GM12872 (cell line): Measurements from ENCODE around the gene MYO3B.

Source experiments
- CTCF ChIP-seq: IDR thresholded peaks from 3 replicates; pipeline ENCODE4 v1.5.1; 2011; ENCODE audit warnings: low read depth, mild to moderate bottlenecking, low read length, moderate library complexity; ENCODE audit not compliant: insufficient read depth

Gene MYO3B

GRCh38 chr2:170463206-170463537 is 285.2 kb downstream of the MYO3B start:
- no peak for TF ChIP-seq CTCF

GRCh38 chr2:170464268-170464667 is 286.3 kb downstream of the MYO3B start:
- no peak for TF ChIP-seq CTCF

GRCh38 chr2:170465241-170465640 is 287.3 kb downstream of the MYO3B start:
- TF ChIP-seq CTCF: no peak

GRCh38 chr2:170466632-170467031 is 288.7 kb downstream of the MYO3B start:
- TF ChIP-seq CTCF: no peak

- no peak for TF ChIP-seq CTCF
These were observed 289.8 kb downstream of the MYO3B start for GRCh38 chr2:170467568-170468422.

GRCh38 chr2:170468557-170468956 is 290.6 kb downstream of the MYO3B start:
- no peak for TF ChIP-seq CTCF

- TF ChIP-seq CTCF: no peak
These were observed 297.9 kb downstream of the MYO3B start for GRCh38 chr2:170475878-170476277.

- TF ChIP-seq CTCF: no peak
These were observed 299.7 kb downstream of the MYO3B start for GRCh38 chr2:170477630-170478029.
